Measurements from ENCODE around the gene VPS37B.

Gene VPS37B

DNA sequence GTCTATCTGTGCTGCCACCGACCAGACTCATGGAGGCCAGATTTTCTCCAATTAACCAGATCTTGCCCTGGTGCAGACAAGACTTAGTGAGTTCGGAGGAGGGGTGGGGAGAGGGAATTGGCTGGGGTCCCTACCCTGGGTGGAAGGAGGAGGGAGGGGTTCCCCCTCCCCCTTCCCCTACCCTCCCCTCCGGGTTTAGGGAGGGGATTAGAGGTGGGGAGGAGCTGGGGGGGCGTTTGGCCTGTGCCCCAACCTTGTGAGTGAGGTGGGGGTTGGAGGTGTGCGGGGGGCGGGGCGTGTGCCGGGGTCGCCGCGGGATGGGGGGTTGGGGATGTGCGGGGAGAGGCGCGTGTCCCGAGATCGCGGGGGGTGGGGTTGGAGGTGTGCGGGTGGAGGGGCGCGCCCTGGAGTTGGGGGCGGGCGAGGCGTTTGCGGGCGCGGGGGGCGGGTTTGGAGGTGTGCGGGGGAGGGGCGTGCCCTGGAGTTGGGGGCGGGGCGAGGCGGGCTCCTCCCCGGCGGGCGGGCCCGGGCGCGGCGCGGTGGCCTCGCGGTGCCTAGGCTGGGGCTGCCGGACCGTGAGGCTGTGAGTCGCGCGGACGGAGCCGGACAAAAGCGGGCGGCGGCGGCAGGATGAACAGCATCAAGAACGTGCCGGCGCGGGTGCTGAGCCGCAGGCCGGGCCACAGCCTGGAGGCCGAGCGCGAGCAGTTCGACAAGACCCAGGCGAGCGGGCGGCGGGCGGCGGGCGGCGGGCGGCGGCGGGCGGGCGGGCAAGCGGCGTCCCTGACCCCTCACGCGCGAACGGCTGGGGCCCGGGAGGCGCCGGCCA lies 60.8 kb downstream of the VPS37B start, which contains the start of gene HIP1R:
Gene HIP1R, plus strand, starts transcription at position 537 of the 829 bp plus-strand sequence. Its CDS starts 94 bp downstream, at position 631.
- peak within 1 kb of the TSS; percentile 95 for H3K4me3 ChIP-seq (ENCODE audit: low read length)

DNA sequence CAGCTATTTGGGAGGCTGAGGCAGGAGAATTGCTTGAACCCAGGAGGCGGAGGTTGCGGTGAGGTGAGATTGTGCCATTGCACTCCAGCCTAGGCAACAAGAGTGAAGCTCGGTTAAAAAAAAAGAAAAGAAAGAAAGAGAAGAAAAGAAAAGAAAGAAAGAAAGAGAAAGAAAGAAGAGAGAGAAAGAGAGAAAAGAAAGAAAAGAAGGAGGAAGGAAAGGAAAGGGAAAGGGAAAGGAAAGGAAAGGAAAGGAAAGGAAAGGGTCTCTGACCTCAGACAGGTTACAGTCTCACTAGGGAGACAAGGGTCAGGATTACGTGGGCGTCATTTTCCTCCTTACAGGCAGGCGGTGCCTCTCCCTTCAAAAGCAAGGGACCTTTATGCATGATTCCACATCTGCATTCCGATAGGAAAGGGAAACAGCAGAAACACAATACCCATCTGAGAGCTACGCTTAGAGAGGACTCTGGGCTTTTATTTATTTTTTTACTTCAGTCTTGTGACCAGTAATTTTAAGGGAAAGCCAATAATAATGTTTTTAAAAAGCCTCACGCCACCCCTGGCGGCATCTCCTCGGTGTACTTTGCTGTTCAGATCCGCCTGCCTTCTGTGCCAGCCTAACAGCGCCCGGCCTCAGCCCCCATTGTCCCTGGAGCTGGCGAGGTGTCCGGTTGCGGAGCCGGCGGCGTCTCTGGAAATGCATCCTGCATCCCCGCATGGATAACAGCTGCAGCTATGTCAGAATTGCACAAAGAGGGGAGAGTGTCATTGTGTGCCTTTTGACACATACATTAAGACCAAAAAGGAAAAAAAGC lies 61.6 kb downstream of the VPS37B start:
- peak overlapping the region; percentile 47; the same call in 1 of the 2 replicates for H3K4me3 ChIP-seq (ENCODE audit: low read length)
- TF ChIP-seq ZNF274 (IDR thresholded peaks at IDR 0.05; ENCODE audit: low read depth, low read length) = no peak

More for the DNA sequence above, 60.8 kb downstream of the VPS37B start, which contains the start of gene HIP1R:
- TF ChIP-seq ZNF274 (IDR thresholded peaks at IDR 0.05; ENCODE audit: low read depth, low read length) = no peak

DNA sequence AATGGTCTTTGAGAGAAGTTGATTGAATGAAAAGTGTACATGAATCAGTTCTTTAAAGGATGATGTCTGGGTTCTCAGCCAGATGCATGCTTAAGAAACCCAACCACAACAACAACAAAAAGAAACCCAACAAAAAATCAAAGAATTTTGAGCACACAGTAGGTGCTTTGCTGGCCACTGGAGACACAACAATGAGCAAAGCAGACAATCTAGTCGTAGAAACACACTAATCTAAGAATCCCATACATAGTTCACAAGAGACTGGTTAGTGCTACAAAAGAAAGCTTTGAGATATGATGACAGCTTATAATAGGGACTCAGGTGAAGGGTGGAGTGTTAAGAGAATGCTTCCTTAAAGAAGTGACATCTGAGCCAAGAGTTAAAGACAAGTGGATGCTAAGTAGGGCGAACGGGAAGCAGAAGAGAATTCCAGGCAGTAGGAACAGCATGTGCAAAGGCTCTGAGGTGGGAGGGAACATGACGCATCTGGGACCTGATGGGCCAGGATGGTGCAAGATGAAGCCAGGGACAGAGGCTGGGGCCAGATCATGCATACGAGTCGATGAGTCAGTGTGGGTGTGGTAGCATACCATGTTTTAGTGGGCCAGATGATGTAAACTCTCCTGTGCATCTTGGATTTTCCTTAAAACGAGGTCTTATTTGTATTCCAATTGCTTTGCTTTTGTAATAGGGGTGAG lies 65.3 kb downstream of the VPS37B start:
- no peak overlapping the region for H3K4me3 ChIP-seq (ENCODE audit: low read length)
- no peak for TF ChIP-seq ZNF274 (IDR thresholded peaks at IDR 0.05; ENCODE audit: low read depth, low read length)

DNA sequence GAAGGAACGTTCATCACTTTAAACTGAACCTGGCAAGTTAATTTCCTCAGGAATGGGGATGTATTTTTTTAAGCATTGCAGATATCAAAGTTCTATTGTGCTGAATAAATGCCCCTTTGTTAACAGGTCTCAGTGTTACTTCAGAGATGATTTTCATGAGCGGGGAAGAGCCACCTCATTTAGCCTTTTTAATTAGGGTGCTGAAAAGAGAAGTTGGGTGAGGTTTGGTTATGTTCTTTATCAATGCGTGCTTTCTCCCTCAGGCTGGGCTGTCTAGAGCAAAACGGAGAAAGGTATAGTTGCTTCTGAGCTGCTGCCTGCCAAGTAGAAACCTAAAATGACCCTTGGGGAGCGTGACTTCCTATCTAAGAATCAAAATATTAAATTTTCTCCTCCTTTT lies 68.7 kb downstream of the VPS37B start:
- TF ChIP-seq ZNF274 (IDR thresholded peaks at IDR 0.05; ENCODE audit: low read depth, low read length) = no peak
- H3K4me3 ChIP-seq (ENCODE audit: low read length) = no peak overlapping the region

DNA sequence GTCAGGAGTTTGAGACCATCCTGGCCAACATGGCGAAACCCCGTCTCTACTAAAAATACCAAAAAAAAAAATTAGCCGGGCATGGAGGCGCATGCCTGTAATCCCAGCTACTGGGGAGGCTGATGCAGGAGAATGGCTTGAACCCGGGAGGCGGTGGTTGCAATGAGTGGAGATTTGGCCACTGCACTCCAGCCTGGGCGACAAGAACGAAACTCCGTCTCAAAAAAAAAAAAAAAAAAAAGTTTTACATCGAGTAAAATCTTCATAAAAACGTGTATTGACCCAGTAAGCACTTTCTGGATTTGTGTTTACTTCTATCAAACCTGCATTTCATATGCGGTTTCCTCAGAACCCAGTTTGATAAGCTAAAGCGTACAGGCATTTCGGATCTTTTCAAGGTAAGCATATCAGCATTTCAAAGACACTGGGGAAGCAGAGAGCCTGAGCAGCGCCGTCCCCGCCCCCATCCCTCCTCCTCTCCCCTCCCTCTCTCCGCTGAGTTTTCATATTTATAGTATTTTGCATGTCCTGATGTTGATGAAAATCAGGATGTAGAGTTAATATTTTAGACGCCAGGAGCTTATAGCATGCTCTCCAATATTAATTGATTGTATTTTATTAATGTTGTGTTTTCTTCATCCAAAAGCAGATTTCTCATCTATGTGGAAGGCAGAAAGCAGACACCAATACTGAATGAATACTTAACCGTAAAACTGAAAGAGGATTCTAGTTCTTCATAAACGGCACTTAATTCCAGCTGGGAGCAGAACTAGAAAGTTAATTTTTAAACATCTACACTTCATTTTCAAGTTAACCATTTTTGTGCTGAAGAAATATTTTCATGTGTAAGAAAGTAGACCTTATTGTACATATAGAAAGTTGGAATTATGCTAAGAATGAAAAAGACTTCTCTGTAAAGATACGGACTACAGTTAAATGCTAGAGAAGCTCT lies 69.9 kb downstream of the VPS37B start:
- TF ChIP-seq ZNF274 (IDR thresholded peaks at IDR 0.05; ENCODE audit: low read depth, low read length) = no peak
- H3K4me3 ChIP-seq (ENCODE audit: low read length) = peak overlapping the region; percentile 49; the same call in 1 of the 2 replicates

DNA sequence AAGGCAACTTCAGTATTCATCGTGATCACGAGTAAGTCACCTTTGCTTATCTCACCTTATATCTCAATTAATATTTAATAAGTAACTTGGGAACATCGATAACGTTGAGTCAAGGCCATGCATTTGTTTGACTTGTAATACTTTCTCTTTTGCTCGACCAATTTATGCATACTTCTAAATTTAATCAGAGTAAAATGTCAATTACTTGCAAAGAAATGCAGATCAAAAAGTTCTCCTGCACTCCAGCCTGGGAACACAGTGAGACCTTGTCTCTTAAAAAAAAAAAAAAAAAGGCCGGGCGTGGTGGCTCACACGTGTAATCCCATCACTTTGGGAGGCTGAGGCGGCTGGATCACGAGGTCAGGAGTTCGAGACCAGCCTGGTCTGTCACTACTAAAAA lies 72.5 kb downstream of the VPS37B start:
- H3K4me3 ChIP-seq (ENCODE audit: low read length) = no peak overlapping the region
- TF ChIP-seq ZNF274 (IDR thresholded peaks at IDR 0.05; ENCODE audit: low read depth, low read length) = no peak

DNA sequence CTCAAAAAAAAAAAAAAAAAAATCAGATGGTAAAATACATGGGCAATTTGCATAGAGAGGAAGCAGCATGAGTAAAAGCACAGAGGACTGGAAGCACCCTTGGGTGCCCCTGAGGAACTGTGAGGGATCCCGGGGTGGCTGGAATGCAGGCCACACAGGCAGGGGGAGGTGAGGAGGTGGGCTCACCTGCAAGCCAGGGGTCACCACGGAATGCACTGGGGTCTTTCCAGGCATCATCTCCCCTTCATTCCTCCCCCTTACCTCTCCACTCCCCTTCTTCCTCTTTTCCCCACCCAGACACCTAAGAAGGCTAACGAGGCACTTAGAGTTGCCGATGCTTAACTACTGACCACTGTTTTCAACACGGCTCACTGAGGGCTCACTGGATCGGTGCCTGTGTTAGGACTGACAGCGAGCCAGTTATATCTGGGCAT lies 75.1 kb downstream of the VPS37B start:
- TF ChIP-seq ZNF274 (IDR thresholded peaks at IDR 0.05; ENCODE audit: low read depth, low read length) = no peak

DNA sequence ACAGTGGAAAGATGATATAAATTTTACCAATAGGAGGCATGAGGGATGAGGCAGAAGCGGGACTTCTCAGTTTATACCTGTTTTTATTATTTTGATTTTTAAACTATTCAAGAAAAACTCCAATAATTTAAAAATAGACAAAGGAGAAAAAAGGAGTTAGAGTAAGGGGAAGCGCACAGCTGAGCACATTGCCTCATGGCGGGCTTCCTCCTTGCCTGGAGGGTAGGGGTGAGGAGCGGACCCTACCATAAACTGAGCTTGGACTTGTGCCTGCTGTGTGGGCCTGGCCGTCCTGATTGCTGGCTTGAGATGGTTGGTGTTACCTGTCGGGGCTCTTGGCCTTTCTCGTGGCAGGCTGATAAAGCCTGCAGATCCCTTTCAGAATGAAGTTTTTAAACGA lies 75.8 kb downstream of the VPS37B start:
- H3K4me3 ChIP-seq (ENCODE audit: low read length) = no peak overlapping the region
- TF ChIP-seq ZNF274 (IDR thresholded peaks at IDR 0.05; ENCODE audit: low read depth, low read length) = no peak

More for the DNA sequence above, 75.1 kb downstream of the VPS37B start:
- no peak overlapping the region for H3K4me3 ChIP-seq (ENCODE audit: low read length)

DNA sequence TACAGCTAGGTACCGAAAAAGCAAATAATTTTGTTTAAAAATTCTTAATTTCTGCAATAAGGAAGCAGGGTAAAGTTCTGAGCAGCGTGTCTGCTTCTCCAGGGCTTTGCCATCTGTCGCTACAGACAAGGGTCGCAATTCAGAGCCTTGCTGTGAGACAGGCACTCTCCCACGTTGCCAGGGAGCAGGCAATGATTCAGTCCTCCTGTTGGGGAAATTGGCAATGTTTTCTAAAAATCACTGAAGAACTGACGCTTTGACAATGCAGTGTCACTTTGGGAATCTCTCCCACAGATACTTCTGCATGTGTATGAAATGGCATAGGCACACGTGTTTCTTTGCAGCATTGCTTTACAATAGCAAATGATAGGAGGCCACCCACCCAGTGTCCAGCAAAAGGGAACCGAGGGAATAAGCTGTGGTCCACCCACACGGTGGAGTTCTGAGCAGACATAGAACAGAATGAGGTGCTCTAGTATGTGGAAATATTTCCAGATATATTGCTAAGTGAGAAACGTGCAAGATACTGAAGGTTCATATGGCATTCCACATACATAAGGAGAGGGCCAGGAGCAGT lies 76.6 kb downstream of the VPS37B start:
- H3K4me3 ChIP-seq (ENCODE audit: low read length) = no peak overlapping the region
- TF ChIP-seq ZNF274 (IDR thresholded peaks at IDR 0.05; ENCODE audit: low read depth, low read length) = no peak

Data from GM08714 (cell line).